Ovary (tissue), 9 donors: ENCODE data around the gene CHD9. TPM values are rescaled to one million over a fixed set of nuclear protein-coding genes. Genes with fewer than 3 reads are reported as not detected.

Experiments used
- DNase-seq, 5 donors: peaks; one replicate each; pipeline ENCODE4 v3.0.0-alpha.2; 2019 to 2020
- H3K27ac ChIP-seq, 2 donors: fragments of 200-600 bp; one replicate each; pipeline versions ENCODE4 v1.5.1 to v1.8.0; 2019 to 2022
- H3K27me3 ChIP-seq: fragments of 200-600 bp; one replicate; pipeline ENCODE4 v1.8.0; 2022
- H3K36me3 ChIP-seq: fragments of 200-600 bp; sonication (generic); one replicate; pipeline ENCODE4 v1.5.1; 2019
- H3K4me1 ChIP-seq: one replicate; pipeline ENCODE4 v1.8.1; 2013; ENCODE audit warnings: mild to moderate bottlenecking, moderate library complexity; ENCODE audit not compliant: insufficient read depth
- H3K4me3 ChIP-seq: fragments of 200-600 bp; sonication (generic); one replicate; pipeline ENCODE4 v1.5.1; 2017
- H3K9me3 ChIP-seq, 2 donors: fragments of 200-600 bp in 1 of 2; sonication (generic) in 1 of 2; one replicate each; pipeline versions ENCODE4 v1.5.1 to v1.8.1; 2013 to 2019; ENCODE audit warnings: mild to moderate bottlenecking in 1 of 2, moderate library complexity in 1 of 2
- EP300 ChIP-seq: sonication (generic); formaldehyde crosslinking; IDR thresholded peaks from one replicate; pipeline ENCODE4 v1.6.1; 2017; ENCODE audit warnings: antibody characterized with exemption
- POLR2A ChIP-seq: fragments of 450-650 bp; IDR thresholded peaks from one replicate; pipeline ENCODE4 v1.6.1; 2017; ENCODE audit warnings: antibody characterized with exemption, mild to moderate bottlenecking, moderate library complexity
- whole genome bisulfite sequencing, 3 donors: extraction: QIAGEN DNeasy Blood & Tissue Kit in 1 of 3; methylation state at CpG; one replicate each; pipeline versions ENCODE4 v1.1.5 to v1.1.7; 2013 to 2017; 5-methylcytosine and 5-hydroxymethylcytosine counted together
- intact Hi-C, 4 donors: fragments of 100-400 bp; cut with DNase I; formaldehyde crosslinking; loops; one replicate each; pipeline versions ENCODE4 v1.11.0 to v1.15.1; 2022 to 2023
- polyA plus RNA-seq, 2 donors: library from polyadenylated mRNA; stranded (reverse); fragments of 200-250 nt in 1 of 2; fragments of 350-450 nt in 1 of 2; fragmentation: Illumina TruSeq in 1 of 2; extraction: RNeasy Lipid Tissue Mini Kit (QIAGEN cat#74804) in 1 of 2; gene quantifications; one replicate each; pipeline ENCODE4 v1.2.3, GENCODE V29; 2013 to 2014
- total RNA-seq, 7 donors: library from RNA; depleted of rRNA in 2 of 7; stranded (reverse); fragments of >200 nt in 2 of 7; fragmentation: NEBNext Ultra II Directional in 3 of 7; extraction: Animal tissue kit (Norgen Biotek cat#: 25700) in 3 of 7; gene quantifications; one replicate each; pipeline versions ENCODE4 v1.1.0 to v1.2.4, GENCODE V29; 2016 to 2023
- TF ChIP-seq, protein P1 (sequence below), 3 donors: fragments of 450-650 bp in 2 of 3; fragments of 200-600 bp in 1 of 3; IDR thresholded peaks; one replicate each; pipeline versions ENCODE4 v1.5.1 to v1.8.0; 2016 to 2022; ENCODE audit warnings: antibody characterized with exemption in 3 of 3, mild to moderate bottlenecking in 1 of 3
- donor health status: DM: no; HTN: no; CAD: no; lungs with moderate emphysema.
- donor health status: DM: no; HTN: no; CAD: no.
- donor health status: Bipolar disorder and iron deficiency.
- donor health status: DM: yes; HTN: yes; CAD: no.
- donor health status: DM: no; HTN: no; CAD: no.
- donor health status: DM: yes; HTN: yes; CAD: no.

Gene CHD9
- total and polyA plus RNA-seq, 9 donors: 11.8 to 100 (median 84.1) TPM

GRCh38 chr16:53291757-53292392 lies 237.1 kb downstream of the CHD9 start:
- intact Hi-C loops: no loop called here
- no peaks in the 10 kb centered on the region for H3K36me3 ChIP-seq
- no peak overlapping the region for H3K27ac ChIP-seq
- H3K27me3 ChIP-seq: no peaks in the 10 kb centered on the region
- no peak overlapping the region for H3K4me3 ChIP-seq
- WGBS, 3 donors: 66 to 89% (median 86%) methylated on average over 2 of the region's 2 CpGs
- TF ChIP-seq EP300: no peak
- no peak for TF ChIP-seq POLR2A
- TF ChIP-seq, protein P1, sequence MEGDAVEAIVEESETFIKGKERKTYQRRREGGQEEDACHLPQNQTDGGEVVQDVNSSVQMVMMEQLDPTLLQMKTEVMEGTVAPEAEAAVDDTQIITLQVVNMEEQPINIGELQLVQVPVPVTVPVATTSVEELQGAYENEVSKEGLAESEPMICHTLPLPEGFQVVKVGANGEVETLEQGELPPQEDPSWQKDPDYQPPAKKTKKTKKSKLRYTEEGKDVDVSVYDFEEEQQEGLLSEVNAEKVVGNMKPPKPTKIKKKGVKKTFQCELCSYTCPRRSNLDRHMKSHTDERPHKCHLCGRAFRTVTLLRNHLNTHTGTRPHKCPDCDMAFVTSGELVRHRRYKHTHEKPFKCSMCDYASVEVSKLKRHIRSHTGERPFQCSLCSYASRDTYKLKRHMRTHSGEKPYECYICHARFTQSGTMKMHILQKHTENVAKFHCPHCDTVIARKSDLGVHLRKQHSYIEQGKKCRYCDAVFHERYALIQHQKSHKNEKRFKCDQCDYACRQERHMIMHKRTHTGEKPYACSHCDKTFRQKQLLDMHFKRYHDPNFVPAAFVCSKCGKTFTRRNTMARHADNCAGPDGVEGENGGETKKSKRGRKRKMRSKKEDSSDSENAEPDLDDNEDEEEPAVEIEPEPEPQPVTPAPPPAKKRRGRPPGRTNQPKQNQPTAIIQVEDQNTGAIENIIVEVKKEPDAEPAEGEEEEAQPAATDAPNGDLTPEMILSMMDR (IDR thresholded peaks at IDR 0.05): no peak
- no peak for DNase-seq
- H3K4me1 ChIP-seq: no peaks in the 10 kb centered on the region
- no peaks in the 10 kb centered on the region for H3K9me3 ChIP-seq

DNA sequence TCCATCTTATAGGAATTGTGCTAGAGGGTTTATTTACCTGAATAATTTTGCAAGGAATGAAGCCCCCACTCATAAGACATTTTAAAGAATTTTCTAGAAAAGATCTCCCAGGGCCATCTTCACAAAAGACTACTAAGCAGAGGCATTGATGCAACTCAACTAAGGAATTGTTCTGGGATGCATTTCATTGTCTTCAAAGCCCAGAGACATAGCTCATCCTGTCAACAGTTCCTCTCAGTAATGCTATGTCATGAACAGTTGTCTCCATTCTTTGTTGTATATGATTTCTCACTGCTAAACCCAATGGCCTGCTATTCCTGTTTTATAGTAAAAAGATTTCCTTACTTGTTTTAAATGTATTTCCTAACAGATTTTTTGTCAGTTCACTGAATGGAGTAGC lies 242.7 kb downstream of the CHD9 start:
- TF ChIP-seq POLR2A (no peak), EP300 (no peak)
- TF ChIP-seq, protein P1 (IDR thresholded peaks at IDR 0.05): no peak
- DNase-seq: no peak
- Histone ChIP-seq H3K27ac (no peak overlapping the region), H3K9me3 (no peaks in the 10 kb centered on the region), H3K4me1 (no peaks in the 10 kb centered on the region), H3K4me3 (no peak overlapping the region), H3K36me3 (no peaks in the 10 kb centered on the region), H3K27me3 (no peaks in the 10 kb centered on the region)
- intact Hi-C loops: no loop called here

DNA sequence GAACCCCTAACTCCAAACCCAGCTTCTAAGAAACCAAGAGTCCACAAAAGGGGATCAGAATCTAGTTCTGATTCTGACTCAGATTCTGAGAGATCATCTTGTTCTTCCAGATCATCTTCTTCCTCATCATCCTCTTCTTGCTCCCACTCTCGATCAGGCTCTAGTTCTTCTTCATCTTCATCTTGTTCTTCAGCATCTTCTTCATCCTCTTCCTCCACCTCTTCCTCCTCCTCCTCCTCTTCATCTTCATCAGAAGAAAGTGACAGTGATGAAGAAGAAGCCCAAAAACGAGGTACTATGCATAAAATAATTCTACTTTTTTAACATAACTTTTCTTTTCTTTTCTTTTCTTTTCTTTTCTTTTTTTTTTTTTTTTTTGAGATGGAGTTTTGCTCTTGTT lies 249.5 kb downstream of the CHD9 start:
- Histone ChIP-seq H3K27me3 (no peaks in the 10 kb centered on the region), H3K9me3 (no peaks in the 10 kb centered on the region), H3K4me3 (no peak overlapping the region), H3K27ac (no peak overlapping the region), H3K4me1 (no peaks in the 10 kb centered on the region), H3K36me3 (no peaks in the 10 kb centered on the region)
- DNase-seq: no peak
- intact Hi-C loops: no loop called here
- no peak for TF ChIP-seq EP300
- TF ChIP-seq, protein P1 (IDR thresholded peaks at IDR 0.05): no peak
- TF ChIP-seq POLR2A: no peak
- 85 to 92% (median 91%) methylated on average over 2 of the region's 2 CpGs for WGBS, 3 donors

DNA sequence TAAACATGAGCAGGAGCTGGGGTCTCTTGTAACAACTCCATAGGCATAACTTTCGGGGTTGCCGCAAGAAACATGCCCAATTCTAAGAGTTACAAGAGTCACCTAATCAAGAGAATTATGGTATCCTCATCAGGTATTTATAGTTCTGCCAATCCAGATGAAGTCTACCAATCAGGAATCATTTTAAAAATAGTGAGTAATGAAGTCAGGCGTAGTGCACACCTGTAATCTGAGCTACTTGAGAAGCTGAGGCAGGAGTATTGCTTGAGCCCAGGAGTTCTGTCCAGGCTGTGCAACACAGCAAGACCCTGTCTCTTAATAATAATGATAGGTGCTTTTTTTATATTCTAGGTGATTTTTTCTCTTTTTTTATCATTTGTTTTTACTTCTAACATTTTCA lies 251.0 kb downstream of the CHD9 start:
- H3K36me3 ChIP-seq: no peaks in the 10 kb centered on the region
- TF ChIP-seq POLR2A (no peak), EP300 (no peak)
- TF ChIP-seq, protein P1 (IDR thresholded peaks at IDR 0.05): no peak
- intact Hi-C loops: no loop called here
- WGBS, 3 donors: 95 to 97% (median 97%) methylated on average over 3 of the region's 3 CpGs
- DNase-seq: no peak
- H3K4me1 ChIP-seq: no peaks in the 10 kb centered on the region
- H3K9me3 ChIP-seq: no peaks in the 10 kb centered on the region
- no peaks in the 10 kb centered on the region for H3K27me3 ChIP-seq
- no peak overlapping the region for H3K4me3 ChIP-seq
- H3K27ac ChIP-seq: no peak overlapping the region
